H9 (cell line): ENCODE results near the gene RAD54L. TPM values are rescaled to one million over a fixed set of nuclear protein-coding genes. Genes with fewer than 3 reads are reported as not detected.
"Not testable (repeated sequence)": the region's sequence is repeated elsewhere in the genome, so short reads cannot be mapped to it uniquely, and the experiment has no call there.

Experiments
- DNase-seq: peaks from one replicate; pipeline ENCODE4 v3.0.0-alpha.2; 2017
- H2AFZ ChIP-seq: one replicate; pipeline ENCODE4 v1.6.1; 2013; ENCODE audit warnings: mild to moderate bottlenecking, low read length, control low read depth, moderate library complexity
- H2AK5ac ChIP-seq: 2 replicates; pipeline ENCODE4 v1.6.1; 2013; ENCODE audit warnings: low read length, control low read depth, mixed read lengths; ENCODE audit not compliant: insufficient read length
- H2BK120ac ChIP-seq: one replicate; pipeline ENCODE4 v1.6.1; 2013; ENCODE audit warnings: low read depth, mild to moderate bottlenecking, low read length, control low read depth, inconsistent platforms; ENCODE audit not compliant: poor library complexity, severe bottlenecking
- H2BK12ac ChIP-seq: 2 replicates; pipeline ENCODE4 v1.6.1; 2013; ENCODE audit warnings: low read length, control low read depth, mixed read lengths, low read depth; ENCODE audit not compliant: insufficient read length
- H2BK15ac ChIP-seq: 2 replicates; pipeline ENCODE4 v1.6.1; 2013; ENCODE audit warnings: low read depth, low read length, control low read depth
- H2BK20ac ChIP-seq: one replicate; pipeline ENCODE4 v1.6.1; 2013; ENCODE audit warnings: low read depth, mild to moderate bottlenecking, low read length, control low read depth, inconsistent platforms; ENCODE audit not compliant: poor library complexity, severe bottlenecking
- H2BK5ac ChIP-seq: 2 replicates; pipeline ENCODE4 v1.6.1; 2013; ENCODE audit warnings: low read length, control low read depth, mixed read lengths; ENCODE audit not compliant: insufficient read length
- H3K14ac ChIP-seq: 2 replicates; pipeline ENCODE4 v1.6.1; 2013; ENCODE audit warnings: low read length, control low read depth; ENCODE audit not compliant: insufficient read depth
- H3K18ac ChIP-seq: 2 replicates; pipeline ENCODE4 v1.6.1; 2013; ENCODE audit warnings: low read depth, mild to moderate bottlenecking, mixed read lengths, low read length, control low read depth; ENCODE audit not compliant: insufficient read length
- H3K23ac ChIP-seq: 2 replicates; pipeline ENCODE4 v1.6.1; 2013; ENCODE audit warnings: low read length, control low read depth, mixed read lengths, low read depth; ENCODE audit not compliant: insufficient read length
- H3K23me2 ChIP-seq: 2 replicates; pipeline ENCODE4 v1.6.1; 2013; ENCODE audit warnings: low read depth, mild to moderate bottlenecking, mixed read lengths, low read length, control low read depth; ENCODE audit not compliant: insufficient read length, poor library complexity, severe bottlenecking
- H3K27ac ChIP-seq: 2 replicates; pipeline ENCODE4 v1.5.1; 2013; ENCODE audit warnings: low read length, control low read depth, mixed read lengths, low read depth; ENCODE audit not compliant: insufficient read length
- H3K27me3 ChIP-seq: 2 replicates; pipeline ENCODE4 v1.6.1; 2013; ENCODE audit warnings: low read length, control low read depth, inconsistent platforms; ENCODE audit not compliant: insufficient read depth
- H3K4ac ChIP-seq: 2 replicates; pipeline ENCODE4 v1.6.1; 2013; ENCODE audit warnings: low read depth, mild to moderate bottlenecking, control low read depth, inconsistent platforms, low read length, moderate library complexity
- H3K4me1 ChIP-seq: 2 replicates; pipeline ENCODE4 v1.6.1; 2013; ENCODE audit warnings: low read length, control low read depth, inconsistent platforms; ENCODE audit not compliant: insufficient read depth
- H3K4me2 ChIP-seq: 2 replicates; pipeline ENCODE4 v1.6.1; 2013; ENCODE audit warnings: low read length, control low read depth, mixed read lengths; ENCODE audit not compliant: insufficient read length, insufficient read depth
- H3K56ac ChIP-seq: 2 replicates; pipeline ENCODE4 v1.6.1; 2013; ENCODE audit warnings: low read depth, mild to moderate bottlenecking, mixed read lengths, low read length, control low read depth; ENCODE audit not compliant: insufficient read length
- H3K79me1 ChIP-seq: 2 replicates; pipeline ENCODE4 v1.6.1; 2013; ENCODE audit warnings: low read depth, mild to moderate bottlenecking, moderate library complexity, low read length, control low read depth, inconsistent platforms; ENCODE audit not compliant: insufficient read depth, poor library complexity, severe bottlenecking
- H3K79me2 ChIP-seq: 2 replicates; pipeline ENCODE4 v1.6.1; 2013; ENCODE audit warnings: low read length, control low read depth, inconsistent platforms; ENCODE audit not compliant: insufficient read depth
- H3K9ac ChIP-seq: 2 replicates; pipeline ENCODE4 v1.6.1; 2013; ENCODE audit warnings: low read length, control low read depth, mixed read lengths; ENCODE audit not compliant: insufficient read length; ENCODE audit errors: extremely low read depth
- H3K9me3 ChIP-seq: one replicate; pipeline ENCODE4 v1.6.1; 2013; ENCODE audit warnings: low read depth, low read length, inconsistent platforms; ENCODE audit not compliant: control insufficient read depth
- H3T11ph ChIP-seq: one replicate; pipeline ENCODE4 v1.6.1; 2013; ENCODE audit warnings: mild to moderate bottlenecking, low read length, control low read depth, inconsistent platforms
- H4K20me1 ChIP-seq: one replicate; pipeline ENCODE4 v1.6.1; 2013; ENCODE audit not compliant: control insufficient read depth, insufficient read length, insufficient read depth
- H4K5ac ChIP-seq: 2 replicates; pipeline ENCODE4 v1.6.1; 2013; ENCODE audit warnings: low read depth, mild to moderate bottlenecking, mixed read lengths, low read length, control low read depth; ENCODE audit not compliant: insufficient read length
- H4K8ac ChIP-seq: replicated peaks from 2 replicates; pipeline ENCODE4 v1.6.1; 2013; ENCODE audit warnings: low read length, control low read depth, mixed read lengths, low read depth; ENCODE audit not compliant: insufficient read length
- H4K91ac ChIP-seq: 2 replicates; pipeline ENCODE4 v1.6.1; 2013; ENCODE audit warnings: low read depth, mild to moderate bottlenecking, moderate library complexity, mixed read lengths, low read length, control low read depth; ENCODE audit not compliant: insufficient read length
- H3K27ac Mint-ChIP-seq, 3 experiments: 2 replicates in 2 of 3; 3 replicates in 1 of 3; pipeline ENCODE4 v1.8.0; 2020 to 2021; ENCODE audit warnings: mixed read lengths in 3 of 3, mild to moderate bottlenecking in 1 of 3, moderate library complexity in 1 of 3
- H3K27me3 Mint-ChIP-seq: 2 replicates; pipeline ENCODE4 v1.8.0; 2021; ENCODE audit warnings: low read depth, mild to moderate bottlenecking, moderate library complexity, mixed read lengths
- H3K36me3 Mint-ChIP-seq, 3 experiments: 2 replicates in 2 of 3; 3 replicates in 1 of 3; pipeline ENCODE4 v1.8.0; 2020 to 2021; ENCODE audit warnings: low read depth in 3 of 3, mixed read lengths in 3 of 3; ENCODE audit not compliant: insufficient read depth in 1 of 3
- H3K4me1 Mint-ChIP-seq, 2 experiments: 2 replicates each; pipeline ENCODE4 v1.8.0; 2020; ENCODE audit warnings: mixed read lengths in 2 of 2
- H3K4me3 Mint-ChIP-seq, 2 experiments: 2 replicates in 1 of 2; 3 replicates in 1 of 2; pipeline ENCODE4 v1.8.0; 2020 to 2021; ENCODE audit warnings: mild to moderate bottlenecking in 2 of 2, mixed read lengths in 2 of 2, moderate library complexity in 1 of 2
- H3K9me3 Mint-ChIP-seq, 2 experiments: 2 replicates in 1 of 2; 3 replicates in 1 of 2; pipeline ENCODE4 v1.8.0; 2020; ENCODE audit warnings: mild to moderate bottlenecking in 2 of 2, mixed read lengths in 2 of 2, moderate library complexity in 1 of 2
- WGBS: extraction: QIAGEN DNeasy Blood & Tissue Kit; methylation state at CpG from one replicate; pipeline ENCODE4 v1.1.7; 2013; ENCODE audit warnings: missing lambda C conversion rate, low lambda C conversion rate, mixed read lengths; ENCODE audit not compliant: insufficient read length; ENCODE audit errors: extremely low coverage; 5-methylcytosine and 5-hydroxymethylcytosine counted together
- total RNA-seq: library from RNA; stranded (reverse); gene quantifications from 2 replicates; pipeline ENCODE4 v1.2.1, GENCODE V29; 2021
- TF ChIP-seq, protein P1 (sequence below): fragments of 200-600 bp; sonication (generic); conservative IDR thresholded peaks from 3 replicates; pipeline ENCODE4 v1.8.0; 2021; ENCODE audit warnings: antibody characterized with exemption, mild to moderate bottlenecking

RAD54L gene
- total RNA-seq, 1 experiment from 2014 or later, result 43.4 TPM

- H2BK20ac ChIP-seq, result no peak overlapping the region
- no peak overlapping the region for H3K18ac ChIP-seq
- H3T11ph ChIP-seq, result no peak overlapping the region
- no CpG with 5 or more reads among the region's 3 CpGs for WGBS
- H4K20me1 ChIP-seq, result no peaks in the 10 kb centered on the region
- Mint-ChIP-seq H3K4me3 (no peak overlapping the region), H3K9me3 (peaks cover 6 to 7% of the 10 kb centered on the region in 2 experiments), H3K36me3 (peaks cover 8 to 11% (median 9%) of the 10 kb centered on the region in 3 experiments; a peak in 6 of 7 replicates), H3K27ac (no peak overlapping the region; a peak in 1 of 7 replicates), H3K4me1 (peaks cover 9 to 17% of the 10 kb centered on the region in 2 experiments), H3K27me3 (peaks cover 1% of the 10 kb centered on the region; the same call in 1 of the 2 replicates)
- H3K9me3 ChIP-seq, result no peaks in the 10 kb centered on the region
- H3K56ac ChIP-seq, result no peak overlapping the region
- no peak overlapping the region for H4K5ac ChIP-seq
- no peak overlapping the region for H2BK5ac ChIP-seq
- no peak overlapping the region for H4K91ac ChIP-seq
- no peak overlapping the region for H3K14ac ChIP-seq
- peaks cover 4% of the 10 kb centered on the region; the same call in 1 of the 2 replicates for H3K79me2 ChIP-seq
- DNase-seq, result no peak
- no peaks in the 10 kb centered on the region for H3K27me3 ChIP-seq
- TF ChIP-seq, protein P1, sequence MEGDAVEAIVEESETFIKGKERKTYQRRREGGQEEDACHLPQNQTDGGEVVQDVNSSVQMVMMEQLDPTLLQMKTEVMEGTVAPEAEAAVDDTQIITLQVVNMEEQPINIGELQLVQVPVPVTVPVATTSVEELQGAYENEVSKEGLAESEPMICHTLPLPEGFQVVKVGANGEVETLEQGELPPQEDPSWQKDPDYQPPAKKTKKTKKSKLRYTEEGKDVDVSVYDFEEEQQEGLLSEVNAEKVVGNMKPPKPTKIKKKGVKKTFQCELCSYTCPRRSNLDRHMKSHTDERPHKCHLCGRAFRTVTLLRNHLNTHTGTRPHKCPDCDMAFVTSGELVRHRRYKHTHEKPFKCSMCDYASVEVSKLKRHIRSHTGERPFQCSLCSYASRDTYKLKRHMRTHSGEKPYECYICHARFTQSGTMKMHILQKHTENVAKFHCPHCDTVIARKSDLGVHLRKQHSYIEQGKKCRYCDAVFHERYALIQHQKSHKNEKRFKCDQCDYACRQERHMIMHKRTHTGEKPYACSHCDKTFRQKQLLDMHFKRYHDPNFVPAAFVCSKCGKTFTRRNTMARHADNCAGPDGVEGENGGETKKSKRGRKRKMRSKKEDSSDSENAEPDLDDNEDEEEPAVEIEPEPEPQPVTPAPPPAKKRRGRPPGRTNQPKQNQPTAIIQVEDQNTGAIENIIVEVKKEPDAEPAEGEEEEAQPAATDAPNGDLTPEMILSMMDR, result peak; percentile 59
- peaks cover 4% of the 10 kb centered on the region for H3K79me1 ChIP-seq
- H3K27ac ChIP-seq, result no peak overlapping the region
- H4K8ac ChIP-seq, result no peak overlapping the region
- H3K4me1 ChIP-seq, result no peaks in the 10 kb centered on the region
- no peak overlapping the region for H3K4ac ChIP-seq
- peaks cover 6% of the 10 kb centered on the region for H3K23me2 ChIP-seq
- H2AK5ac ChIP-seq, result no peak overlapping the region
- no peak overlapping the region for H2BK12ac ChIP-seq
- no peak overlapping the region for H2AFZ ChIP-seq
- H3K4me2 ChIP-seq, result no peak overlapping the region
- no peak overlapping the region for H3K23ac ChIP-seq
- no peak overlapping the region for H2BK120ac ChIP-seq
- H3K9ac ChIP-seq, result no peak overlapping the region
- H2BK15ac ChIP-seq, result no peak overlapping the region
Measured at GRCh38 chr1:46244656-46245371, 2.7 kb upstream of the RAD54L start.

DNA sequence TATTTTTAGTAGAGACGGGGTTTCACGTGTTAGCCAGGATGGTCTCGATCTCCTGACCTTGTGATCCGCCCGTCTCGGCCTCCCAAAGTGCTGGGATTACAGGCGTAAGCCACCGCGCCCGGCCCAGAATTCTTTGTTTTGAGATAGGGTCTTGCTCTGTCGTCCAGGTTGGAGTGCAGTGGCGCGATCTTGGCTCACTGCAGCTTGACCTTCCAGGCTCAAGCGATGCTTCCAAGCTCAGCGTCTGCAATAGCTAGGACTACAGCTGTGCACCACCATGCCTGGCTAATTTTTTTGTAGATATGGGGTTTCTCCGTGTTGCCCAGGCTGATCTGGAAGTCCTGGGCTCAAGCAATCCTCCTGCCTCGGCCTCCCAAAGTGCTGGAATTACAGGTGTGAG, 1.4 kb upstream of the RAD54L start:
- H4K5ac ChIP-seq, H3K27ac ChIP-seq: not testable (repeated sequence)

More for the DNA sequence above, 1.4 kb upstream of the RAD54L start:
- not testable (repeated sequence) for H2BK12ac ChIP-seq, H3T11ph ChIP-seq, H3K23ac ChIP-seq, H2AFZ ChIP-seq, H3K4me2 ChIP-seq, H4K8ac ChIP-seq, H2BK15ac ChIP-seq, H2AK5ac ChIP-seq, H2BK20ac ChIP-seq, H4K20me1 ChIP-seq, H3K79me1 ChIP-seq, H4K91ac ChIP-seq, H2BK120ac ChIP-seq, H3K23me2 ChIP-seq, DNase-seq, H3K9me3 Mint-ChIP-seq, H3K79me2 ChIP-seq, H3K14ac ChIP-seq, H3K9me3 ChIP-seq, H3K9ac ChIP-seq, H3K56ac ChIP-seq, H3K27ac Mint-ChIP-seq, H3K27me3 Mint-ChIP-seq, H3K4me1 ChIP-seq, H3K27me3 ChIP-seq, H2BK5ac ChIP-seq, H3K4ac ChIP-seq, H3K18ac ChIP-seq
- WGBS, result no CpG with 5 or more reads among the region's 17 CpGs
- H3K4me3 Mint-ChIP-seq, result peak overlapping the region; percentile 84 to 91; a peak in 3 of 5 replicates
- peaks cover 18 to 21% (median 21%) of the 10 kb centered on the region in 3 experiments; a peak in 6 of 7 replicates for H3K36me3 Mint-ChIP-seq
- H3K4me1 Mint-ChIP-seq, result peaks cover 9 to 17% of the 10 kb centered on the region in 2 experiments
